OCI-M1 (cell line): ENCODE measurements around the gene FBN3.
"Not testable (repeated sequence)": the region's sequence is repeated elsewhere in the genome, so short reads cannot be mapped to it uniquely, and the experiment has no call there.

Experiments
- DNase-seq: peaks from one replicate; lab custom pipeline; 2025; lab: John Stamatoyannopoulos, UW

FBN3 gene

DNA sequence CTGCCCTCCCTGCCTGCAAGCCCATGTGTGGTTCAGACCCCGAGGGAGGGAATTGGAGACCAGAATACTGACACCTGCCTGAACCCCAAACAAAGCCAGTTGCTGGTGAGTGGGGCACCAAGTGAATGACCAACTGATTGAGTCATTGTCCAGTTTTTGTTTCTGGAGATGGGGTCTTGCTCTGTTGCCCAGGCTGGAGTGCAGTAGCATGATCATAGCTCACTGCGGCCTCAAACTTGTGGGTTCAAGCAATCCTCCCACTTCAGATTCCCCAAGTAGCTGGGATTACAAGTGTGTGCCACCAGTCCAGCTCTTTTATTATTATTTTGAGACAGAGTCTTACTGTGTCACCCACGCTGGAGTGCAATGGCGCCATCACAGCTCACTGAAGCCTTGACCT is 92.9 kb downstream of the FBN3 start:
- DNase-seq: no peak

DNA sequence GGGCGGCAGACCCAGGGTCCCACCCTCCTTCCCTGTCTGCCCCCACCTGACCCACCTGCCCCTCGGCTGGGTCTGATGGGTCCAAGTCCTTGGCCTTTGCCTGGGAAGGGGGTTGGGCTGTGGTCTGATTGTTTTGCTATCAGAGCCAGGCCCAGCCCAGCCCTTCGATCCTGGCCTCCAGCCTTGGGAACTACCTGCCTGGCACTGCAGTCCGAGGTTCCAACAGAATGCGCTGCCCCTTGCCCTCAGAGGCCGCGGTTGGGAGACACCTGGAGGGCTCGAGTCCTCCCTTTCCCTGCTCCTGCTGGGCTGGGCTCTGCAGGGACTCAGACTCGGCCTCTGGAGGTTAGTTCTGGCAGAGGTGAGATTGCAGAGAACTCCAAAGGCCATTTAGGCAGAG is 95.2 kb downstream of the FBN3 start:
- no peak for DNase-seq

DNA sequence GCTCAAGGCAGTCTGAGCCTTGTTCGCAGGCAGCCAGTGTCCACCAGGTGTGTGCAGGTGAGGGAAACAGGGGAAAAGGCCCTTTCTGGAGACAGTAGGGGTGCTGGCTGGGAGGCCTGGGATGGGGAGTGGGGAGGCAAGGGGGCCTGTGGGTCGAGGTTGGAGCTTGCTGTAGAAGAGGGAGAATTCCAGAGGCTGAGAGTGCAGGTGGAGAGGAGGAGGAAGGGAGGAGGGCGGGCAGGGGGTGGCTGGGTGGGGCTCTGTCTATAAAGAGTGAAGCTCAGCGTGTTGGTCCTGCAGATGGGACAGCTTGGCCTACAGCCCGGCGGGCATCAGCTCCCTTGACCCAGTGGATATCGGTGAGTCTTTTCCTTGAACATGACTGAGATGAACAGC is 96.9 kb downstream of the FBN3 start, which contains the start of gene CCL25:
CCL25 (plus strand) TSS at position 297 of the 396 bp plus-strand sequence. CDS start 290 bp downstream, outside the sequence.
- no peak for DNase-seq

DNA sequence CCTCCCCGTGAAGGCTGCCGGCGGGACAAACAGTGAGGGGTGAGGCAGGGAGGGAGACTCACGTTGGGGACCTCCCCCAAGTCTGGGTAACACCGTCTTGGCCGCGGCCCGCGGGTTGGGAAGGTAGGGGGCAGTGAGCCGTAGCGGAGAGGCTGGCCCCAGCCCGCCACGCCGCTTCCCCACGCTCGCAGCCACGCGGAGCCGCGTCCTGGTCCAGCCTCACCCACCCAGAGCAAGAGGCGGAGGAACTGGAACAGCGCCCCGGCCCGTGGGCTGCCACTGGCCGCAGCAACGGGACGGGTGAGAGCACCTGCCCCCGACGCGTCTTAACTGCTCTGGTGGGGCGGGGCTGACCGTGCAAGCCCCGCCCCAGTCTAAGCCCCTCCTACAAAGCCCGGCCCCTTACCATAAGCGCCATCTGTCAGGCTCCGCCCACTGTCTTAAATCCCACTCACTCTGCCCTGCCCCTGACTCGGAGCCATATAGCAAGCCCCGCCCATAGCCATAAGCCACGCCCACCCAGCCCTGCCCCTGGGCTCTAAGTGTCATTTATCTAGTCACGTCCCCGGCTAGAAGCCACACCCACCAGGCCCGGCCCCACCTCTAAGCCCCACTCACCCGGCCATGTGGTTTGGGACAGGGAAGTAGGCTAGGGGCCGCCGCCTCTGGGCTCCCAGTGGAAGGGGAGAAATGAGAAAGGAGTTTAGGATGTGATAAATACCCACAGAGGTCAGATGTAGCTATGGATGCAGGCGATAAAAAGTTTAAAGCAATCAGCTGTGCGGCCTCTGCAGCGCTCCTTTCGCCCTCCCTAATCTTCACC is 98.9 kb downstream of the FBN3 start:
- peak; percentile 100 for DNase-seq

DNA sequence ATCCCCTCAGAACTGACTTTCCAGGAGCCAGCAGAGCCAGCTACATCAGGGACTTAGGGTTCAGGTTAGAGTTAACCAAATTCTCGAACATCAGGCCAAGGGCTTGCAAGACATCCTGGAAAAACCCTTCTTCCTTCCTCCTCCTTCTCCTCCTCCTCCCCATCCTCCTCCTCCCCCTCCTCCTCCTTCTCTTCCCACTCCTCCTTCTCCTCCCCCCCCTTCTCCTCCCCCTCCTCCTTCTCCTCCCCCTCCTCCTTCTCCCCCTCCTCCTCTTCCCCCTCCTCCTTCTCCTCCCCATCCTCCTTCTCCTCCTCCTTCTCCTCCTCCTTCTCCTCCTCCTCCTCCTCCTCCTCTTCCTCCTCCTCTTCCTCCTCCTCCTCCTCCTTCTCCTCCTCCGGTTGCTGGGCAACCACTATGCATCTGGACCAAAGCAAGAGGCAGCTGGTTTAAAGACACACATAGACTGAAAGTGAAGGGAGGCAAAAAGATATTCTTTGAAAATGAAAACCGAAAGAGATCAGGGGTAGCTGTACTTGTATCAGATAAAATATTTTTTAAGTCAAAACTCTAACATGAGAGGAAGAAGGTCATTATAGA is 102.7 kb downstream of the FBN3 start:
- DNase-seq: peak; percentile 76

DNA sequence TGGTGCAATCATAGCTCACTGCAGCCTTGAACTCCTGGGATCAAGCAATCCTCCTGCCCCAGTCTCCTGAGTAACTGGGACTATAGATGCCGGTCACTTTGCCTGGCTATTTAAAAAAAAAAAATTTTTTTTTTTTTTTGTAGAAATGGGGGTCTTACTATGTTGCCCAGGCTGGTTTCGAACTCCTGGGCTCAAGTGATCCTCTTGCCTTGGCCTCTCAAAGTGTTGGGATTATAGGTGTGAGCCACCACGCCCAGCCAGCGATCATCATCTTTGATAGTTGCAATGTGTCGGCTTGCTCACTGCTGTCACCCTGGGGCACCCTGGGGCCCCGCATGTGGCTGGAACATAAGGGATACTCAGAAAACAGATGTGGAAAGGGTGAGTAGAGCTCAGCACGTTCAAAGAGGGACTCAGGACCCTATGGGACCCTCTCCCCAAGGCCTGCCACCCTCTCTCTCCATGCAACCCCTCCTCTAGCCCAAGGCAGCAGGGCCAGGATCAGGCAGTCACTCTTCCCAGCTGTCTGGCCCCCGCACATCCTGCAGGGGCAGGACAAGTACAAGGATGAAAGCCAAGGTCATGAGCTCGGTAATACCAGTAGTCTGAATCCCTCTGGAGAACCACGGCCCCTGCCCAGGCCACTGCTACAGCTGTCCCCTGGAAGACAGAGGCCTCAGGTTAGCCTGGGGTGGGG is 103.4 kb downstream of the FBN3 start:
- no peak for DNase-seq

DNA sequence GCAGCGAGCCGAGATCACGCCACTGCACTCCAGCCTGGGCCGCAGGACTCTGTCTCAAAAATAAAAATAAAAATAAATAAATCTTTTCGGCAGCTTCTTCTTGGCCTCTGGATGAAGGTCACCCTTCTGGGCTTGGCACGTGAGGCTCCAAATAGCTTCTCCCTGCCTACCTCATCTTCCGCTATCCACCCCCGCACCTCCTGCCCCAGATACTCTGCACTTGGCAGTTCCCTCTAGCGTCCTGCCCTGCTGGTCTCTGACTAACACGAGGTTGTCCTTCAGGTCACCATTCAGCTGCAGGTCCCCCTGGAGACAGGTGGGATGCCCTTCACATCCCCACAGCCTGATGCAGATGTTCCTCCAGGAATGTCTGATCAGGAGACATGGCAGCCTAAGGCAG is 105.4 kb downstream of the FBN3 start:
- DNase-seq: no peak

DNA sequence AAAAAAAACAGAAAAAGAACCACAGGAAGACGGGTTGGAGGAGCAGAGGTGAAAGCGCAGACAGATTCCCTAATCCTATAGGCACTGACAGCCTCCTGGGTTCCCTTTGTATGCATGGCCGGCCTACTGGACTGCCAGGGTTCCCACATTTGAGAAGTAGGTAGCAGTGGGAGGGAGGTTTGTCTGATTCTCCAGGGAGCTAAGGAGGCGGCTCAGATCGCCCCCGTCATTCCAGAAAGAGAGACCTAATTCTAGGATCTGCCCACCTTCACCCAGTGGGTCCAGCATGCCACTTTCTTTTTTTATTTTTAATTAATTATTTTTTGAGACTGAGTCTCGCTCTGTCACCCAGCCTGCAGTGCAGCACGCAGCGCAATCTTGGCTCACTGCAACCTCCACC is 106.5 kb downstream of the FBN3 start:
- no peak for DNase-seq

DNA sequence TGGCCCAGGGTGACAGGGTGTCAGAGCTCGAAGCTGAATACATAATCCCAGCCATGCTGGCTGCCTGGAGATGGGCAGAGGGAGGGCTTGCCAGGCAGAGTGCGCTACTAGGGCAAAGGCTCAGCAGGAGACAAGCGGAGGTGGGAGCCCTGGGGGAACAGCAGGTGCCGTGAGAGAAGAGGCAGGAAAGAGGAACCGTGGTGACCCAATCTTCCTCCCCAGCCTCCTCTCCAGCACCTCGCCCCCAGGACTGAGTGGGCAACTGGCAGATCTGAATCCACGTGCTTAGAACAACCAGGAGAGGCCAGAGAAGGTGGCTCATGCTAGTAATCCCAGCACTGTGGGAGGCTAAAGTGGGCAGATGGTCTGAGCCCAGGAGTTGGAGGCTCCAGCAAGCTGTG is 107.9 kb downstream of the FBN3 start:
- DNase-seq: no peak

DNA sequence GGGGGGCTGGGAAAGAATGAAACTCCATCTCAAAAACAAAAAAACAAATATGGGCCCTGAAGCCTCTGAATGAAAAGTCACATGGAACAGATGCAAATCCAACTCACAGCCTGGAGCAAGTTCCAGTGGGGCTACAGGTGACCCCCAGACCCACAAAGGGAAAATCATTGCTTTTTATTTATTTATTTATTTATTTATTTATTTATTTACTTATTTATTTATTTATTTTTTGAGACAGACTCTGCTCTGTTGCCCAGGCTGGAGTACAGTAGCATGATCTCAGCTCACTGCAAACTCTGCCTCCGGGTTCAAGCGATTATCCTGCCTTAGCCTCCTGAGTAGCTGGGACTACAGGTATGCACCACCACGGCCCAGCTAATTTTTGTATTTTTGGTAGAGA is 110.2 kb downstream of the FBN3 start:
- DNase-seq: no peak

DNA sequence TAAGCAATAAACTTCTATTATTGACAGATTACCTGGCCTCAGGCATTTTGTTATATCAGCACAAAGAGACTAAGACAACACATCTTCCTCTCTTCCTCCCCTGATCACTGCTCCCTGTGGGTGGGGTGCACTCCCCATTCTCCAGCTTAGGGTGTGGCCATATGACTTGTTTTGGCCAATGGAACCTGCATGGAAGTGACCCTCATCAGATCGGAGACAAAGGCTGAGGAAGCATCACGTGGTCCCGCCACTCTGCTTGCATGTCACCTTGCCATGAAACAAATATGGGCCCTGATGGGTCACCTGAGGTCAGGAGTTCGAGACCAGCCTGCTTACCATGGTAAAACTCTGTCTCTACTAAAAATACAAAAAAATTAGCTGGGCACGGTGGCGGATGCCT is 110.6 kb downstream of the FBN3 start:
- DNase-seq: no peak

DNA sequence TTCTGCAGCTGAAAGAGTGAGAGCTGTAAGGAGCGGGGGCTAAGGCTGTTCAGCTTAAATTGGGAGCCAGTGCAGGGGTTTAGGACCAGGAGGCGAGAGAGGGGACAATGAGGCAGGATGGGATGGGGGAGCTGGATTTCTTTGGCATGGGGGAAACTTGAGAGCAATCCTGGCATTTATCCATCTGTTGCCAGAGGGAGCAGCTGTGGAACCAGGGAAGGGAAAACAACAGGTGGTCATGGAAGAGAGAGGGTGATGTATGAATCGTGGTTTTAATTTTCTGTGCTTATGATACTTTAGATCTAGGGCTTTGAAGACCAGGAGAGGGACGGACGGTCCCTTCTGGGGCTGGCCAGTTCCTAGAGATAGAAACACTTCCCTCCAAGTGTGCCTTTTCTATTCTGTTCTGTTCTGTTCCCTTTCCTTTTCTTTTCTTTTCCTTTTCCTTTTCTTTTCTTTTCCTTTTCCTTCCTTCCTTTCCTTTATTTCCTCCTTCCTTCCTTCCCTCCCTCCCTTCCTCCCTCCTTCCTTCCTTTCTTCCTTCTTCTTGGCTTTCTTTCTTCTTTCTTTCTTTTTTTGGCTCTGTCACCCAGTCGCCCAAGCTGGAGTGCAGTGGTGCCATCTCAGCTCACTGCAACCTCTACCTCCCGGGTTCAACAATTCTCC is 112.8 kb downstream of the FBN3 start:
- no peak for DNase-seq

DNA sequence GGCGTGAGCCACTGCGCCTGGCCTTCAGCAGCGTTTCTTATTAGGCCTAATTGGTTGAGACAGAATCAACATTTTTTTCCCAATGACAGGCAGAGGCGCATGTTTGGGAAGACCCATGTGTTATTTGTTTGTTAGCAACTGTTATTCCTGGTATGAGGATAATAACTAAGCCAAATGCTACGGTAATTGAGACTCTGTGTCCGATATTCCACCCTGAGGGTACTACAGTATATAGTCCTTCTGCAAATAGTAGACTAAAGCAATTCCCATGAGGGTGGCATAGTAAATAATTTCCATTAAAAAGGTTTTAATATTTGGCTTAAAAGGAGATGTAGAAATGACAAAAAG is 115.2 kb downstream of the FBN3 start:
- DNase-seq: no peak

DNA sequence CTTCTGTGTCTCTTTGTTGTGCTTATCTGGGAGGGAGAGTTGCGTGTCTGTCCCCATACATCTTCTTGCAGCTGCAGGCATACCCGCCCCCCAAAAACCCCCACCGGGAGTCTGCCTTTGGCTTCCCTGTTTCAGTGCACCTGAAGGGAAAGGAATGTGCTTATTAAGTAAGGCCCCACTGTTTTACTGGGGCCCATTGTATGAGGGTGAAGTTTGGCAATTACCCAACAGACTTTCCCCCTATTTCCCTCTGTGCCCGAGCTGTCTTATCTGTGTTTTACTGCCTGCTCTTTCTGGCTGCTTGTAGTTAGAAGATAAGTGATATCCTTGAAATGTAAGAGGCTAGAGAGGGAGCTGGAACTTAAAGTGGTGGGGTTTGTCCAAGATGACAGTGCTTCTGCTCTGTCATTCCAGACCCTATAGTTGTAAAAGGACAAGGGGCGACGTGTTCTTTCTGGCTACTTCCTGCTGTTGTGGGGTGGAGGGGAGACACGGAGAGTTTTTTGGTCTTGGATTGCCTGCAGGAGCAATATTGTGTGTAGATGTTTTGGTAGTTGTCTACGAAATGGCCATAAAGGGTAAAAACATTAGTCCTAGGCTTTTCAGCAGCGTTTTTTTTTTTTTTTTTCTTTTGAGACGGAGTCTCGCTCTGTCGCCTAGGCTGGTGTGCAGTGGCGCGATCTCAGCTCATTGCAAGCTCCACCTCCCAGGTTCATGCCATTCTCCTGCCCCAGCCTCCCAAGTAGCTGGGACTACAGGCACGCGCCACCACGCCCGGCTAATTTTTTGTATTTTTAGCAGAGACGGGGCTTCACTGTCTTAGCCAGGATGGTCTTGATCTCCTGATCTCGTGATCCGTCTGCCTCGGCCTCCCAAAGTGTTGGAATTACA is 115.9 kb downstream of the FBN3 start:
- DNase-seq: peak; percentile 97

DNA sequence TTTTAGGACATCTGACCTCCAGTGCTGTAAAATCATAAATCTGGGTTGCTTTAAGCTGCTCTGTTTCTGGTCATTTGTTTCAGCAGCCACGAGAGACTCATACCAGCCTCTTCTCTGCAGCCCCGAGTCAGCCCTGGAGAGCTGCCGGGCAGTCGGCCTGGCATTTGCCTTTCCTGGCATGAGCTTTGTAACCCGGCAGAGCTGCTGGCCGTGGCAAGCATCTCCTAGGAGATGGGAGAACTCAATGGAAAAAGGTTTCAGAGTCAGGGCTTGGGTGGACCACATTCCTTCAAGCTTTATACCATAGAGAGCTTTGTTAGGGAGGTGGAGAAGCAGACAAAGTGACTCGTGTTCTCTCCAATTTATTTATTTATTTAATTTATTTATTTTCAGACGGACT is 118.4 kb downstream of the FBN3 start:
- no peak for DNase-seq

DNA sequence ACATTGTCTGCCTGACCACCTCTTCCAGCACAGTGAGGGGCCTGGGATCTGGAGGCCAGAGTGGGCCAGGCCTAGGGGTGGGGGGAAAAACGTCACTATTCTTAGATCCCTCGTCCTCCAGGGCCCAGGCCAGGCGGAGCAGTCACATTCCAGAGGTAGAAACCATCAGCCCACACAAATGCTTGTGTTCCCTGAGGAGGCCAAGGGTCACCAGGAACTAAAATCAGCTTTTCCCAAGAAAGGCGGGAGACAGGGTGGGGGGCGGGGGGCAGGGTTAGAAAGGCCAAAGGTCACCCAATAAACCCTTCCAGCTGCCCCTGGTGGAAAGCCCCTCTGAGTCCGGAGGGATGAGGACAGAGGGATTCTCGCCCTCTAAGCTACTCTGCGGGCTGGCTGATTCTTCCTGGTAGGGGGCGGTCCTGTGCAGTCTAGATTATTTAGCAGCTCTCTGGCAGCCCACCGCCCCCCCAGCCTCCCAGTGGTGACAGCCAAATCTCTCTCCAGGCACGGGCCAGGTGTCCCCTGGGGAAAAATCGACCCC is 120.4 kb downstream of the FBN3 start:
- DNase-seq: no peak

DNA sequence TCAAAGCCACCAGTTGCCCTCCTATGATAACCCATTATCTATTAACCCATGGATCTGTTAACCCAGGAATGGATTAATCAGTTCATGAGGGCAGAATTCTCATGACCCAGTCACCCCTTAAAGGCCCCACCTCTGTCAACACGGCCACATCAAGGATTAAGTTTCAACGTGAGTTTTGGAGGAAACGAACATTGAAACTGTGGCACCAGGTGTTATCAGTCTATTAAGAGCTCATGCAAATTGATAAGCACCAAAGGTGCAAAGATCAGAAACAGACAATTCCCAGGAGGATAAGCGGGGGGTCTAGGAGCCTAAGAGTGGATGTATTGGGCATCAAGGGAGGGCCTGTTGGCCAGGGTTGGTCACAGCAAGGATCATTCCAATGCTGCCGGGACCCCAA is 124.1 kb downstream of the FBN3 start:
- no peak for DNase-seq

DNA sequence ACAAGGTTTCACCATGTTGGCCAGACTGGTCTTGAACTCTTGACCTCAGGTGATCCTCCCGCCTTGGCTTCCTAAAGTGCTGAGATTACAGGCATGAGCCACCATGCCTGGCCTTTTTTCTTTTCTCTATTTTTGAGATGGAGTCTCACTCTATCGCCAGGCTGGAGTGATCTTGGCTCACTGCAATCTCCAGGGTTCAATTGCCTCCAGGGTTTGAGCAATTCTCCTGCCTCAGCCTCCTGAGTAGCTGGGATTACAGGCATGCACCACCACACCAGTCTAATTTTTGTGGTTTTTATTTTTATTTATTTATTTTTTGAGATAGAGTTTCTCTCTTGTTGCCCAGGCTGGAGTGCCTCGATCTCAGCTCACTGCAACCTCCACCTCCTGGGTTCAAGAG is 125.1 kb downstream of the FBN3 start:
- not testable (repeated sequence) for DNase-seq

DNA sequence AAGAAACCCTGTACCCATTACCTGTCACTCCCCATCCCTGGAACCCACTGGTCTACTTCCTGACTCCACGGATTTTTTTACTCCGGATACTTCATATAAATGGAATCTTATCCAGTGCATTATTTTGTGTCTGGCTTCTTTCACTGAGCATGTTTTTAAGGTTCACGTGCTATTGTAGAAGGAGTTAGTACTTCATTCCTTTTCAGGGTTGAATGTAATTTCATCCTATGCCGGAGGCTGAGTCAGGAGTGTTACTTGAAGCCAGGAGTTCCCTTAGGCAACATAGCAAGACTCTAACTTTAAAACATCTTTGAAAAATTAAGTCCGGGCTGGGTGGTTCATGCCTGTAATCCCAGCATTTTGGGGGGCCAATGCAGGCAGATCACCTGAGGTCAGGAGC is 126.0 kb downstream of the FBN3 start:
- no peak for DNase-seq

DNA sequence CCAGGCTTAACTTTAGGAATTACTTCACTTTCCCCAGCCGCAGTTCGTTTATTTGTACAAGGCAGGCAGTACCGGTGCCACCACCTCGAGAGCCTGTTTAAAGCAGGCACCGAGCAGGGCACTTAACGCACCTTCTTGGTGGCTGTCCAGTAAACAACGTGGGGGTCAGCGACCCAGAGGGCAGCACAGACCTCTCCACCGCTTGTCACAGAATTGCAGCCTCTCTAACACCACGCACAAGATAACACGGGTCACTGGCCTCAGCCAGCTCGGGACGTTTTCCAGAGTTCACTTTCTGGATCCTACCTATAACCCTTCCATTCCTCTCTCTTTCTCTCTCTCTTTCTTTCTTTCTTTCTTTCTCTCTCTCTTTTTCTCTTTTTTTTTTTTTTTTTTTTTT is 127.1 kb downstream of the FBN3 start:
- no peak for DNase-seq

DNA sequence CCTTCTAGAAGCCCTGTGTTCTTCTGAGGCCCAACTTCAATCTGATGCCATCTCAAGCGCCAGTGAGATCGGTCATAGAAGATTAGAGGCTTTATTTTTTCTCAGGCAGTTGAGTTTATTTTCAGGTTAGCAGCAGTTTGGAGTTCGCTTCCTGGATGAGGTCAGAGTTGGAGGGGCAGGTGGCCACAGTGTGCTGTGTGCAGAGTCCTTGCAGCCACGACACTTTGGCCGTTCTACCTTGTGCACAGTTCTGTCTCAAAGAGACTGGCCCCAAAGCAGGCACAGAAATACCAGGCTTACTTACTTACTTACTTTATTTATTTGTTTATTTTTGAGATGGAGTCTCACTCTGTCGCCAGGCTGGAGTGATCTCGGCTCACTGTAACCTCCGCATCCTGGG is 128.0 kb downstream of the FBN3 start:
- no peak for DNase-seq
